ENCODE data around the gene TAMALIN.
"Not testable (repeated sequence)": the region's sequence is repeated elsewhere in the genome, so short reads cannot be mapped to it uniquely, and the experiment has no call there.

The TAMALIN gene

GRCh38 chr12:52006726-52007157 is at the start of gene TAMALIN:
TAMALIN (plus strand) TSS chr12:52006946; CDS start chr12:52007020, 74 bp downstream.
- no peak for DNase-seq

GRCh38 chr12:51958542-51958941 is 48.2 kb upstream of the TAMALIN start:
- DNase-seq = no peak

- DNase-seq = no peak
Observed at GRCh38 chr12:51959211-51959610, 47.5 kb upstream of the TAMALIN start.

GRCh38 chr12:51959921-51960320 is 46.8 kb upstream of the TAMALIN start:
- DNase-seq = no peak

GRCh38 chr12:51960488-51960887 is 46.3 kb upstream of the TAMALIN start:
- no peak for DNase-seq

GRCh38 chr12:51960890-51961289 is 45.9 kb upstream of the TAMALIN start:
- DNase-seq = no peak

- DNase-seq = no peak
Observed at GRCh38 chr12:51961834-51962233, 44.9 kb upstream of the TAMALIN start.

GRCh38 chr12:51962737-51963136 is 44.0 kb upstream of the TAMALIN start:
- DNase-seq = no peak

GRCh38 chr12:51963477-51963876 is 43.3 kb upstream of the TAMALIN start:
- DNase-seq = no peak

GRCh38 chr12:51969643-51970042 is 37.1 kb upstream of the TAMALIN start:
- no peak for DNase-seq

- no peak for DNase-seq
Observed at GRCh38 chr12:51970904-51971646, 35.7 kb upstream of the TAMALIN start.

- no peak for DNase-seq
Observed at GRCh38 chr12:51971679-51972421, 34.9 kb upstream of the TAMALIN start.

- DNase-seq = no peak
Observed at GRCh38 chr12:51972422-51972812, 34.3 kb upstream of the TAMALIN start.

GRCh38 chr12:51972849-51973273 is 33.9 kb upstream of the TAMALIN start:
- DNase-seq = no peak

- no peak for DNase-seq
Observed at GRCh38 chr12:51973560-51973959, 33.2 kb upstream of the TAMALIN start.

GRCh38 chr12:51974646-51975045 is 32.1 kb upstream of the TAMALIN start:
- no peak for DNase-seq

- no peak for DNase-seq
Observed at GRCh38 chr12:51975196-51975595, 31.6 kb upstream of the TAMALIN start.

GRCh38 chr12:51976376-51977160 is 30.2 kb upstream of the TAMALIN start:
- no peak for DNase-seq

GRCh38 chr12:51977320-51977753 is 29.4 kb upstream of the TAMALIN start:
- no peak for DNase-seq

- DNase-seq = not testable (repeated sequence)
Observed at GRCh38 chr12:51979306-51979705, 27.4 kb upstream of the TAMALIN start.

- DNase-seq = peak; percentile 8
Observed at GRCh38 chr12:51980051-51980808, 26.5 kb upstream of the TAMALIN start.

- DNase-seq = no peak
Observed at GRCh38 chr12:51980809-51981127, 26.0 kb upstream of the TAMALIN start.

- DNase-seq = no peak
Observed at GRCh38 chr12:51984657-51985056, 22.1 kb upstream of the TAMALIN start.
